ENCODE data around the gene GPA33.

GRCh38 chr1:167116174-167116573 lies 26.0 kb upstream of the GPA33 start:
- no peak for TF ChIP-seq CTCF (IDR thresholded peaks at IDR 0.05; ENCODE audit: poor library complexity, severe bottlenecking)
- no peak for TF ChIP-seq POLR2AphosphoS5 (IDR thresholded peaks at IDR 0.05)
- TF ChIP-seq EZH2 (IDR thresholded peaks at IDR 0.05; ENCODE audit: borderline replicate concordance, insufficient read depth, low read length, poor library complexity, severe bottlenecking): no peak
- TF ChIP-seq EP300 (conservative IDR thresholded peaks at IDR 0.05; ENCODE audit: poor library complexity, severe bottlenecking): no peak
- no peak for TF ChIP-seq TAF1 (IDR thresholded peaks at IDR 0.05; ENCODE audit: low read depth)

All from neural cell (in vitro differentiated cells).